SU-DHL-6 (cell line): ENCODE data around the gene INTS1.

Source experiments
- H2AFZ ChIP-seq: fragments of 200-600 bp; sonication (generic); 2 replicates; pipeline ENCODE4 v1.6.1; 2014; ENCODE audit warnings: low read depth, mild to moderate bottlenecking, moderate library complexity, mixed read lengths, antibody characterized with exemption, low read length; ENCODE audit not compliant: severe bottlenecking
- H3F3A ChIP-seq: fragments of 200-600 bp; shearing (Covaris generic); 2 replicates; pipeline ENCODE4 v1.6.0; 2016; ENCODE audit warnings: antibody characterized with exemption, mild to moderate bottlenecking; ENCODE audit not compliant: insufficient read depth
- H3K27ac ChIP-seq: fragments of 200-600 bp; sonication (generic); 2 replicates; pipeline ENCODE4 v1.5.1; 2016; ENCODE audit warnings: low read depth, mild to moderate bottlenecking, low read length, moderate library complexity, mixed read lengths
- H3K27me3 ChIP-seq: fragments of 200-600 bp; sonication (generic), shearing (Covaris generic); 2 replicates; pipeline ENCODE4 v1.6.0; 2014; ENCODE audit warnings: mild to moderate bottlenecking, low read length
- H3K36me3 ChIP-seq: fragments of 200-600 bp; sonication (generic); 2 replicates; pipeline ENCODE4 v1.6.1; 2014; ENCODE audit warnings: mild to moderate bottlenecking, low read length, mixed read lengths
- H3K4me2 ChIP-seq: fragments of 300-600, 200-600 bp; shearing (Covaris generic), sonication (generic); 2 replicates; pipeline ENCODE4 v1.6.0; 2014; ENCODE audit warnings: low read length, low read depth, mild to moderate bottlenecking; ENCODE audit not compliant: poor library complexity, severe bottlenecking
- H3K4me3 ChIP-seq: fragments of 200-600 bp; sonication (generic); 2 replicates; pipeline ENCODE4 v1.5.1; 2014; ENCODE audit warnings: antibody characterized with exemption, low read length, mild to moderate bottlenecking, mixed read lengths; ENCODE audit not compliant: insufficient read depth, poor library complexity, severe bottlenecking
- H3K79me2 ChIP-seq: fragments of 200-600 bp; sonication (generic); 2 replicates; pipeline ENCODE4 v1.6.1; 2014; ENCODE audit warnings: mild to moderate bottlenecking, low read length, moderate library complexity; ENCODE audit not compliant: insufficient read depth
- H3K9ac ChIP-seq: fragments of 200-600 bp; sonication (generic); 2 replicates; pipeline ENCODE4 v1.7.0; 2014; ENCODE audit warnings: mild to moderate bottlenecking, low read length
- H3K9me2 ChIP-seq: fragments of 200-600 bp; sonication (generic); replicated peaks from 2 replicates; pipeline ENCODE4 v1.6.1; 2014; ENCODE audit warnings: low read length; ENCODE audit not compliant: insufficient read depth
- H3K9me3 ChIP-seq: fragments of 200-600 bp; sonication (generic); 2 replicates; pipeline ENCODE4 v1.6.1; 2014; ENCODE audit warnings: low read length, mixed read lengths; ENCODE audit not compliant: insufficient read depth
- H4K20me1 ChIP-seq: fragments of 200-600 bp; sonication (generic); 2 replicates; pipeline ENCODE4 v1.6.1; 2014; ENCODE audit warnings: low read depth, mild to moderate bottlenecking, antibody characterized with exemption, low read length, moderate library complexity, mixed read lengths
- CTCF ChIP-seq: fragments of 200-600 bp; sonication (generic); IDR thresholded peaks from one replicate; pipeline ENCODE4 v1.5.1; 2017; ENCODE audit warnings: antibody characterized with exemption, mild to moderate bottlenecking, low read length, moderate library complexity; ENCODE audit not compliant: insufficient read depth, poor library complexity, severe bottlenecking
- EZH2phosphoT487 ChIP-seq: fragments of 200-600 bp; sonication (generic), shearing (Covaris generic); conservative IDR thresholded peaks from 2 replicates; pipeline ENCODE4 v1.6.1; 2018; ENCODE audit warnings: mild to moderate bottlenecking, antibody characterized with exemption, low read length, moderate library complexity, mixed read lengths

Gene INTS1

GRCh38 chr7:1463676-1464223, 40.4 kb downstream of the INTS1 start:
- H4K20me1 ChIP-seq: no peaks in the 10 kb centered on the region
- no peak overlapping the region for H3K27ac ChIP-seq
- TF ChIP-seq CTCF: no peak
- no peak for TF ChIP-seq EZH2phosphoT487
- no peaks in the 10 kb centered on the region for H3K27me3 ChIP-seq
- H3K9me3 ChIP-seq: no peaks in the 10 kb centered on the region
- no peaks in the 10 kb centered on the region for H3K79me2 ChIP-seq
- H2AFZ ChIP-seq: no peak overlapping the region
- no peak overlapping the region for H3K9ac ChIP-seq
- no peaks in the 10 kb centered on the region for H3F3A ChIP-seq
- H3K9me2 ChIP-seq: no peaks in the 10 kb centered on the region
- H3K4me3 ChIP-seq: no peak overlapping the region
- no peak overlapping the region for H3K4me2 ChIP-seq
- H3K36me3 ChIP-seq: no peaks in the 10 kb centered on the region

- no peak overlapping the region for H3K9ac ChIP-seq
Observed at GRCh38 chr7:1461646-1462375, 42.4 kb downstream of the INTS1 start.

GRCh38 chr7:1460821-1461645, 43.2 kb downstream of the INTS1 start:
- Histone ChIP-seq H3K4me2 (no peak overlapping the region), H3K9ac (no peak overlapping the region), H3K9me2 (no peaks in the 10 kb centered on the region), H3K79me2 (no peaks in the 10 kb centered on the region), H3K9me3 (no peaks in the 10 kb centered on the region), H3K27ac (no peak overlapping the region), H3K4me3 (no peak overlapping the region), H3F3A (no peaks in the 10 kb centered on the region), H2AFZ (no peak overlapping the region), H3K36me3 (no peaks in the 10 kb centered on the region), H3K27me3 (no peaks in the 10 kb centered on the region), H4K20me1 (no peaks in the 10 kb centered on the region)
- TF ChIP-seq EZH2phosphoT487 (no peak), CTCF (no peak)

More at GRCh38 chr7:1461646-1462375, 42.4 kb downstream of the INTS1 start:
- Histone ChIP-seq H4K20me1 (no peaks in the 10 kb centered on the region), H3K27me3 (no peaks in the 10 kb centered on the region), H3K27ac (no peak overlapping the region), H3K9me2 (no peaks in the 10 kb centered on the region), H3K4me2 (no peak overlapping the region), H3K36me3 (no peaks in the 10 kb centered on the region), H3K9me3 (no peaks in the 10 kb centered on the region), H3K79me2 (no peaks in the 10 kb centered on the region), H3F3A (no peaks in the 10 kb centered on the region), H2AFZ (no peak overlapping the region), H3K4me3 (no peak overlapping the region)
- TF ChIP-seq EZH2phosphoT487 (no peak), CTCF (no peak)
